ENCODE results near the gene GNB3.
"Not testable (repeated sequence)": the region's sequence is repeated elsewhere in the genome, so short reads cannot be mapped to it uniquely, and the experiment has no call there.

Gene GNB3

DNA sequence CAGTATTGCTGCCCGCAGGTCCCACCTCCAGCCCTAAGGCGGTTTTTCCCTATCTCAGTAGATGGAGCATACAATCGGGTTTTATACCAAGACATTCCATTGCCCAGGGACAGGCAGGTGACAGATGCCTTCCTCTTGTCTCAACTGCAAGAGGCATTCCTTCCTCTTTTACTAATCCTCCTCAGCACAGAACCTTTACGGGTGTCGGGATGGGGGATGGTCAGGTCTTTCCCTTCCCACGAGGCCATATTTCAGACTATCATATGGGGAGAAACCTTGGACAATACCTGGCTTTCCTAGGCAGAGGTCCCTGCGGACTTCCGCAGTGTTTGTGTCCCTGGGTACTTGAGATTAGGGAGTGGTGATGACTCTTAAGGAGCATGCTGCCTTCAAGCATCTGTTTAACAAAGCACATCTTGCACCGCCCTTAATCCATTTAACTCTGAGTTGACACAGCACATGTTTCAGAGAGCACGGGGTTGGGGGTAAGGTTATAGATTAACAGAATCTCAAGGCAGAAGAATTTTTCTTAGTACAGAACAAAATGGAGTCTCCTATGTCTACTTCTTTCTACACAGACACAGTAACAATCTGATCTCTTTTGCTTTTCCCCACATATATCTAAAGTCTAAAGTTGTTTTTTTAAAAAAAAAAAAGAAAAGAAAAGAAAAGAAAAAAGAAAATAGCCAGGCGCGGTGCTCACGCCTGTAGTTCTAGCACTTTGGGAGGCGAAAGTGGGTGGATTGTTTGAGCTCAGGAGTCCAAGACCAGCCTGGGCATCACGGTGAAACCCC, 45.7 kb downstream of the GNB3 start:
- not testable (repeated sequence) for FAIRE-seq

DNA sequence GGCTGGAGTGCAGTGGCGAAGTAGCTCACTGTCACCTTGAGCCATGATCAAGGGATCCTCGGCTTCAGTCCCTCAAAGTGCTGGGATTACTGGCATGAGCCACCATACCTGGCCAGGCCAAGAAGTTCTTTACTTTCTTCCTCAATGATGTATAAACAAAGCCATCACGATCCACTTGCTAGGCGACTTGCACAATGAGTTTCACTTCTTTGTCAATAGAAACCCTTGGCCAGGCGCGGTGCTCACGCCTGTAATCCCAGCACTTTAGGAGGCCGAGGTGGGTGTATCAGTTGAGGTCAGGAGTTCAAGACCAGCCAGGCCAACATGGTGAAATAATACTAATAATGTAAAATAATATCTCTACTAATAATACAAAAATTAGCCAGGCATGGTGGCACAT, 46.7 kb downstream of the GNB3 start:
- no peak for FAIRE-seq

DNA sequence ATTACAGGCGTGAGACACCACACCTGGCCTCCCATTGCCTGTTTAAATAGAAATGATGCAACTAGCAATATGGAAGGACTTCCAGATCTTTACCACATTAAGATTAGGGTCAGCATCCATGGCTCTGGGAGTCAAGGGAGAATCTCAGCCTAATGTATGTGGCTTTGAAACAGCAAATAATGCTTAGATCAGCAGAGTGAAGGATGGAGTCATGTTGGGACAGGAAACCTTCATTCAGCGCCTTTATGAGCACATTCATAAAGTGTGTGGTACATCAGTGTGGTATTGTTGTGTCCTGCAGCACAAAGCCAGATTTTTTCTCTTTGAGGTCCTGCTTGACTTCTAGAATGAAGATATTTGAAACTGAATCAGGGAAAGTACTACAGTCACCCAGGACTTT, 47.6 kb downstream of the GNB3 start:
- no peak for FAIRE-seq

DNA sequence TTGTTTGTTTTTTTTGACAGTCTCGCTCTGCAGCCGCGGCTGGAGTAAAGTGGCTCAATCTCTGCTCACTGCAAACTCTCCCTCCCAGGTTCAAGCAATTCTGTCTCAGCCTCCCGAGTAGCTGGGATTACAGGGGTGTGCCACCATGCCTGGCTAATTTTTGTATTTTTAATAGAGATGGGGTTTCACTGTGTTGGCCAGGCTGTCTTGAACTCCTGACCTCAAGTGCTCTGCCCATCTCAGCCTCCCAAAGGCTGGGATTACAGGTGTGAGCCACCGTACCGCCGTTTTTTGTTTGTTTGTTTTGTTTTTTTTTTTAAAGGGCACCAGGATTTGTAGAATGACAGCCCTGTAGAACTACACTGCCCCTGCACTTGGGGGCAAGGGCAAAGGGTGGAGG, 48.1 kb downstream of the GNB3 start:
- FAIRE-seq: not testable (repeated sequence)

DNA sequence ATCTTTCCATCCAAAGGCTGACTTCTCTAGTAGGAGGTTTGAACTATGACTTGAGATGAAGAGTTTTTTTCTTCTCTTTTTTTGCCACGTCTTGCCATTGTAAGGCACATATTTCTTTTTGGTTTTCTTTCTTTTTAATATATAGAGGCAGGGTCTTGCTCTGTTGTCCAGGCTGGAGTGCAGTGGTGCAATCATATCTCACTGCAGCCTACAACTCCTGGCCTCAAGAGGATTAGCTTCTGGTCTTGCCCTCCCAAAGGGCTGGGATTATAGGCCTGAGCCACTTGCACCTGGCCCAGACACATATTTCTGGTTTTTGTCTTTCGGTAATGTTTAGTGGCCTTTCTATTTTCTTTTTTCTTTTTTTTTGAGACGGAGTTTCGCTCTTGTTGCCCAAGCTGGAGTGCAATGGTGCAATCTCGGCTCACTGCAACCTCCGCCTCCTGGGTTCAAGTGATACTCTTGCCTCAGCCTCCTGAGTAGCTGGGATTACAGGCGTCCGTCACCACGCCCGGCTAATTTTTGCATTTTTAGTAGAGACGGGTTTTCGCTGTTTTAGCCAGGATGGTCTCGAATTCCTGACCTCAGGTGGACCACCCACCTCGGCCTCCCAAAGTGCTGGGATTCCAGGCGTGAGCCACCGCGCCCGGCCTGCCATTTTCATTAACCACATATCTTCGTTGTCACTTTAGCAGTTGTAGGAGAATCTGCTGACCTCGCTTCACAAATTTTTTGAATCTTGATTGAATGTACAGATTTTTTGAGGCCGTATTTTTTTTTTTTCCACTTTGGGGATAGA, 49.2 kb downstream of the GNB3 start:
- not testable (repeated sequence) for FAIRE-seq

DNA sequence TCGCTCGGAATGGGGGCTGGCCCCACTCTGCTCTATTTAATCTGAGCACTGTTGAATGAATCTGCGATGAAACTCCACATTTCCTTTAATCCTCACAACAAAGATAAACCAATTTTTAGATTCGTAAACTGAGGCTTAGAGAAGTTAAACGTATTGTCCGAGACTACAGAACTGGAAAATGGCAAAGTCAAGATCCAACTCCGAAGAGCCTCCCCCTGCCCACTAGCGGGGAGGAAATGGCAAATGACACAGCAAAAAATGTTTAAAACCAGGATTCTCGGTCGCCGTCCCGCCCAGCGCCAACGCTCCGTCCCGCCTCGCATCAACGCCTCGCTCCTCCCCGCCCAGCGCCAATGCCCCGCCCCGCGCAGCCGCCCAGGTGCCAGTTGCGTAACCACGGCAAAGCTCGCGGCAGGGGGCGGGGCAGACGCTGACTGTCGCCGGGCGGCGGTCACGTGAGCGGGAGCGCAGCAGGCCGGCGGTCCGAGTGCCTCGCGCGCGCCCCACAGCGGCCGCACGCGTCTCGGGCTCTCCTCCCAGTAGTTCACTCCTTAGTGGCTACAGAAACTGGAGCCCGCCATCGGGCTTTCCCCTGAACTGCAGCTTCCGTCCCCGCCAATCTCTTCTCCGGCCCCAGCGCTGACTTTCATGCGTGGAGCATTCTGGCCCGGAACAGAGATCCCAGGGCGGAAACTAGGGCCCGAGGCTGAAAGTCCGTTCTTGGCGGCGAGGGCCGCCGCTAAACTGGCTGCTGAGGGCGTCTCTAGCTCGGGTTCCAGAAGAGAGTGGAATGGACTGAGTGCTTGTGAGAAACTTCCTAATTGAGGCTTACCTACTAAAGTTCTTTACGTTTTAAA, 50.3 kb downstream of the GNB3 start:
- no peak for FAIRE-seq

DNA sequence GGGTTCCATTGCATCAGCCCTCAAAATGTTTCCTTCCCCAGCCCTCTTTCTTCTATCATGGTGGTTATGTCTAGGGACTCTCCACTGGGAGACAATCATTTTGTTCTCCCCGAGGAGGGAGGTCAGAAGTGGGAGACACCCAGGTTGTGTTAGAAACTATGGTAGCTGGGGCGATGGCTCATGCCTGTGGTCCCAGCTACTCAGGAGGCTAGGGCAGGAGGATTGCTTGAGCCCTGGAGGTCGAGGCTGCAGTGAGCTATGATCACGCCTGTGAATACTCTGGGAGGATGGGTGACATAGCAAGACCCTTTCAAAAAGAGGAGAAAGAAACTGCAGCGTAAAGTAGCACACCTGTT, 50.9 kb downstream of the GNB3 start:
- no peak for FAIRE-seq

DNA sequence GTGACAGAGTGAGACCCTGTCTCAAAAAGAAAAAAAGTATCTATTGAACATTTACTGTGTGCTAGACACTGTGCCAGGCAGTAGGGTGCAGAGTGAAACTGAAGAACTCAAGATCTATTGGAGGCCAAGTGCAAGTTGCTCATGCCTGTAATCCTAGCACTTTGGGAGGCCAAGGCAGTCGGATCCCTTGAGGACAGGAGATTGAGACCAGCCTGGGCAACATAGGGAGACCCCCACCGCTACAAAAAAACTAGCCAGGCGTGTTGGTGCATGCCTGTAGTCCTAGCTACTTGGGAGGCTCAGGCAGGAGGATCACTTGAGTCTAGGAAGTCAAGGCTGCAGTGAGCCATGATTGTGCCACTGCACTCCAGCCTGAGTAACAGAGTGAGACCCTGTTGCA, 52.0 kb downstream of the GNB3 start:
- not testable (repeated sequence) for FAIRE-seq

DNA sequence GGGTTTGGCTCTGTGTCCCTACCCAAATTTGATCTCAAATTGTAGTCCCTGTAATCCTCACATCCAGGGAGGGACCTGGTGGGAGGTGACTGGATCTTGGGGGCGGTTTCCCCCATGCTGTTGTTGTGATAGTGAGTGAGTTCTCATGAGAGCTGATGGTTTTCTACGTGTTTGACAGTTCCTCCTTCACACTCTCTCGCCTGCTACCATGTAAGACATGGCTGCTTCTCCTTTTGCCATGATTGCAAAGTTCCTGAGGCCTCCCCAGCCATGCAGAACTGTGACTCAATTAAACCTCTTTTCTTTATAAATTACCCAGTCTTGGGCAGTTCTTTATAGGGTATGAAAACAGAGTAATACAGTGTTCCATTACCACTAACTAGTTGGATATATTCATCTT, 53.6 kb downstream of the GNB3 start:
- FAIRE-seq: no peak
